A204.1 (cell line): Measurements from ENCODE around the gene POLR1A.

Experiments
- FAIRE-seq: peaks from 2 replicates; lab custom pipeline; 2012; peaks lifted over from hg19 to GRCh38; lab: Jason Lieb, UNC

The POLR1A gene

DNA sequence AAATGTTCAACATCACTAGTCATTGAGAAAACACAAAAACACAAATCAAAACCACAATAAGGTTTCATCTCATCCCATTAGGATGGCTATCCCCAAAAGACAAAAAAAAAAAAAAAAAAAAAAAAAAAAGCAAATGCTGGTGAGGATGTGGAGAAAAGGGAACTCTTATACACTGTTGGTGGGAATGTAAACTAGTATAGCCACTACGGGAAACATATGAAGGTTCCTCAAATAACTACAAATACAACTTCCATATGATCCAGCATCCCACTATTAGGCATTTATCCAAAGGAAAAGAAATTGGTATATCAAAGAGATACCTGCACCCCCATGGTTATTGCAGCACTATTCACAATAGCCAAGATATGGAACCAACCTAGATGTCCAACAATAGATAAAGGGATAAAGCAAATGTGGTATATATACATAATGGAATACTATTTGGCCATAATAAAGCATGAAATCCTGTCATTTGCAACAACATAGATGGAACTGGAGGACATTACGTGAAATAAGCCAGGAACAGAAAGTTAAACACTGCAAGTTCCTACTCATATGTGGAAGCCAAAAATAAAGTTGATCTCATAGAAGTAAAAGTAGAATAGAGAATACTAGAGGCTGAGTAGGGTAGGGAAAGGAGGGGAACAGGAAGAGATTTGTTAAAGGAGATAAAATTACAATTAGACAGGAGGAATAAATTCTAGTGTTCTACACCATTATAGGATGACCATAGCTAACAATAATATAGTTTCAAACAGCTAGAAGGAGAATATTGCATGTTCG is 8.4 kb downstream of the POLR1A start:
- no peak for FAIRE-seq

GRCh38 chr2:86094229-86094628 is 11.5 kb downstream of the POLR1A start:
- FAIRE-seq: no peak

DNA sequence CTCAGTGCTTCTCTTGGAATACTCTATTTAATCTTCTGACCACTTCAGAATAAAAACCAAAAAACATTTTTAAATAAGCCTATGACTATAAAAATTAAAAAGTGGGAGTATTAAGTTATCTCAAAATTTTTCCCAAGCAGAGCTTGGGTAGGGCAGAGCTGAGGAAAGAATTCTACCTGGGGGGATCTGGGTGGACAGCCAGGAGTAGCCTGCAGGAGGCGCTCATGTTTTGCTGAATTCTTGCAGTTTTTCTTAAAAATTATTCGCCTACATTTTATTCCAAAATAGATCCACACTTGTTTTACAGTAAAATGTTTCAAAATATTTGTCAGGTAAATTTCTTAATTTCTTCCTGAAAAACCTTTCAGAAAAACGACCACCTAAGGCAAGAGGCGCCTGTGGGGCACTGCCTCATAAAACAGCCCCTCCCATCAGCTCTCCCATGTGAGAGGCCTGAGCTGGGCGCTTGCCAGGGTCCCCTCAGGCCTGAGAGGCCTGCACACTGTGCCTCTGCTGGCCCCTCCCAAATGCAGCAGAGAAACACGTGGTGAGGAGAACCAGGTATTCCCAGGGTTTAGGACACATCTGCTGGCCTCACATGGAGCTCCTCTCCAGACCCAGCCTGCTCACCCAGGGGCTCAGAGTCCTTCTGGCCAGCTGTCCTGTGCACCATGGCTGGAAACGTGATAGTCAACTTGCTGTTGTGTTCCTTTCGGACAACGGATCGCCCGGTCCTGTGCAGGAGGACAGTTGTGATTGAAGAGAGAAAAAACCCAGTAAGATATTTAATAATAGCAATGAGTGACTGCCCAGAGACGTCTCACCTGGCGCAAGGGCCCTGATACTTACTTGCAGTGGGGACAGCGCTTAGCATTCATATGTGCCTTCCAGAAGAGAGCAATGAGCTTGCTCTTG is 17.5 kb downstream of the POLR1A start:
- no peak for FAIRE-seq

DNA sequence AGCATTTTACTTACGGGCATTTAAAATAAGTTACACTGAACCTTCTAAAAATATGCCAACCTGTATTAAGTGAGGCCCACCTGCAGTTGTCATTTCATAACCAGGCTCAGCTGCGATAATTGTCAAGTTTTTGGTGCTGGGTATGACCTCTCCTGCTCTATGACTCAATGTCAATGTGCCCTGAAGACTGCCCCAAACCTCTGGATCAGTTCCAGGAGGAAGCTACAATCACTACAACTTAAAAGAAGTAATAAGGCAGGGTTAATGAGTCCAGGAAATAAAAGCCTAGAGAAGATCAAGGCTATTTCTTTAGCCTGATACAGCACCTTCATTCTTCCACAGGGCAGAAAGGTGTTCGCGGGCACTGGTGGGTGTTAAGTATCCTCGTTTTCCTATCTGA is 22.9 kb downstream of the POLR1A start:
- no peak for FAIRE-seq

- no peak for FAIRE-seq
Measured at GRCh38 chr2:86081724-86082123, 24.0 kb downstream of the POLR1A start.

- no peak for FAIRE-seq
Measured at GRCh38 chr2:86079981-86080911, 25.4 kb downstream of the POLR1A start.

DNA sequence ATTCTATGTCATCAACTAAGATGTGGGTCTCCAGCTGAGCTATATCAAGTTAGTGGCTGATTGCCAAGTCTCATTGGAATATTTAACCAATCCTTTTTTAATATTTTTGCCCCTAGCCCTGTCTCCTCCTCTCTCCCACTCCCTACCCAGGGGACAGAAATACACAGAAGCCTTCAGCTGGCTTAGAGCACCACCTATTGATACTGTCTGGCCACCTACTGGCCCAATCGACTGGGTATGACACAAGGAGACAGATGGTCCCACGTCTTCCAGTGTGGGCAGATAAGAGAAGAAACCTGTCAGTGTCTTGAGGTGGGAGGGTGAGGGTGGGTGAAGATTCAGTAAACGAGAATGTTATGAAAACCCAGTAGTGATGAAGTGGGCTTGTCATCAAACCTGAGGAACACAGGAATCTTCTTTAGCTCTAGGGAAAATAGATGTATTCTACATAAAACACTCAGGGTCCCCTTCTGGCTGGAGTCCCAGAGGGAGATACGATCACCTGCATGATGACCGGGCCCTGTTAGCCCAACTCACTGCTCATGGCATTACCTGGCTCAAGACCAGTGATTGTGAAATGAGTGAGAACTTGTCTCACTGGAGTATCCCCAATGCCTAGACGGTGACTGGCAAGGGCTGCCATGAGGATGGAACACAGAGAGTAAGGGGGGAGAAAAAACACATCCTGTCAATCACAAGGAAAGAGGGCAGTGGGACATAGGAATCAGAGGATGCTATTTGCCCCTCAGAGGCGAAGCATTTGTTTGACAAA is 26.7 kb downstream of the POLR1A start:
- no peak for FAIRE-seq

DNA sequence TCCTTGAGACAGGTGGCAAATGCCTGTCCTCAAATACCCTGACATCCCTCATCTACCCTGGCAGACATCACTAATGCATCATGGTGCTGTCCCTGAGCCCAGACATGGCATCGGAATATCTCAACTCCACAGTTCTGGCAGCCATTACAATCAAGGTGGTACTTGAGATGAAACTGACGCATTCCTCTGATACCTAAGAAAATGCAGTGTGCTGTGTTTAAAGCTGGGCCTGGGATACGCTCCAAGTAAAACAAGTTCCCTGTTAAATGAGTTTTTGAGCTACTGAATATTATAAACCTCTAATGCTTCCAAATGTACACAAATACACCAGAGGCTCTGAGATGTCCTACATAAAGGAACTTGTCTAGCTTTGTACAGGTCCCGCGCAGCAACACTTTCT is 29.8 kb downstream of the POLR1A start:
- no peak for FAIRE-seq

- no peak for FAIRE-seq
Measured at GRCh38 chr2:86074811-86075210, 30.9 kb downstream of the POLR1A start.

- no peak for FAIRE-seq
Measured at GRCh38 chr2:86074256-86074655, 31.4 kb downstream of the POLR1A start.

- FAIRE-seq: no peak
Measured at GRCh38 chr2:86073225-86073624, 32.5 kb downstream of the POLR1A start.

DNA sequence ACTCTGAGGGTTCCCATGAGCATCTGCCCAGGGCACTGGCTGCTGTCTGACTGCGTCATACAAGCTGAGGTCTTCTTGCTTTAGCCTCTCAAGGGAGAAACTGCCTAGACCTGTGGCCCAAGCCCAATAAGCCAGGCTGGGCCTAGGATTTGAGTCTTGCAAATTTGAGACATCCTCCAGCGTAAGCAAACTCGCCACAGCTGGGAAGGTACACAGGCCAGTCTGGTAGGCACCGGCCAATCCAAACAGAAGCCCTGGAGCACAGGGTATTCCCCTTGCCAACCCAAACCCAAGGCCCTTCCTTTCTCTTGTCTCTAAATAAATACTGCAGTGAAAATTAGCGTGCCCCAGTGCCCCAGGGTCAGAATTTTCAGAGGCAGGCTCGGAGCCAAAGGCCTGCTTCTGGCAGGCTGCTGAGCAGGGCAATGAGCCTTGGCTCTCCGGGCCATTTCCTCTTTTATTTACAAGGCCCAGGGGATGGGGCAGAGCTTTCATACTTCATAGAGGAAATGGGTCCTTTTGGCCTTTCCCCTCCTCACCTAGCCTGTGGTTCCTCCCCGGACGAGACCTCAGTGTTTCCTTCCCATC is 33.3 kb downstream of the POLR1A start:
- FAIRE-seq: no peak

GRCh38 chr2:86070868-86071267 is 34.8 kb downstream of the POLR1A start:
- no peak for FAIRE-seq

GRCh38 chr2:86069783-86070339 is 35.8 kb downstream of the POLR1A start:
- FAIRE-seq: no peak

DNA sequence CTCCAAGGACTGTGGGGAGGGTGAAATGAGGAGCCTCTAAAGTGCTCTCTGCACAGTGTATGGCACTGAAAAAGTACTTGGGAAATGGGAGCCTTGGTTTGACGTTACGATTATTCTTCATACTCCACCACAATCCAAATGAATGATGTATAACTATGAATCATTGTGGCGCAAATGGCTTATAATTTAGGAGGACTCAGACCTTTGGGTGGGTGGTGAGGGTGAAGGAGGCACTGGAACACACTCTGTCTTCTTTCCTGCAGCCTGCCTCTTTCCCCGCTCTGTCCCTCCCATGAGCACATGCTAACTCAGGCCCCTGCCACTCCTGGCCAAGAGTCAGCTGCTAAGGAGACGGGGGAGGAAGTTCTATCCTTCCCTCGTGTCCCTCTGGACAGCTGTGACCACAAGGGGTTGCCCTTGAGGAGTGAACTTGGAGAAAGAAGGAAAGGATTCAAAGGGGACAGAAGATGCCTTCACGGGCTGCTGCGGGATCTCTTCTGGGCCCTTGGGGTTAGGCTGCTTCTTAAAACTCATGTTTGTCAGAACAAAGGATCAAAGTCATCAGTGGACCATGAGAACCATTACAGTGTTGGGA is 36.5 kb downstream of the POLR1A start:
- FAIRE-seq: no peak

DNA sequence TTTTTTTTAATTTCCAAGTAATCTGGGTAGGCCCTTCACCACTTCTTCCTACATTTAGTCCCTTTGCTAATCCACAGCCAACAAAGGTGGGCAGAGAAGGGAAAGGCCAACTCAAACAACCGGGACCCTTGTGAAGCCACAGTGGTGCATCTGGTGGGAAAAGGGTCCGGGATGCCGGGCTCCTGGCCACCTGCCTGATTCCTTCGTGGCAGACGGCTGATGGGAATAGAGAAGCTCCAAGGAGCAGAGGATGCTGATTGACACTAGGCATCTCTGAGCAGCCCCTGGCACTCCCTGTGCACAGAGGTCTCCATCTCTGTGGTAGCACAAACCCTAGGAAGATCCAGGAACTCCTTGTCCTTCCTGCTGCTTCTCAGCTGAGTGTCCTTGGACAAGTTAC is 37.0 kb downstream of the POLR1A start:
- no peak for FAIRE-seq

GRCh38 chr2:86068136-86068588 is 37.5 kb downstream of the POLR1A start:
- no peak for FAIRE-seq

GRCh38 chr2:86066915-86067314 is 38.8 kb downstream of the POLR1A start:
- FAIRE-seq: no peak

DNA sequence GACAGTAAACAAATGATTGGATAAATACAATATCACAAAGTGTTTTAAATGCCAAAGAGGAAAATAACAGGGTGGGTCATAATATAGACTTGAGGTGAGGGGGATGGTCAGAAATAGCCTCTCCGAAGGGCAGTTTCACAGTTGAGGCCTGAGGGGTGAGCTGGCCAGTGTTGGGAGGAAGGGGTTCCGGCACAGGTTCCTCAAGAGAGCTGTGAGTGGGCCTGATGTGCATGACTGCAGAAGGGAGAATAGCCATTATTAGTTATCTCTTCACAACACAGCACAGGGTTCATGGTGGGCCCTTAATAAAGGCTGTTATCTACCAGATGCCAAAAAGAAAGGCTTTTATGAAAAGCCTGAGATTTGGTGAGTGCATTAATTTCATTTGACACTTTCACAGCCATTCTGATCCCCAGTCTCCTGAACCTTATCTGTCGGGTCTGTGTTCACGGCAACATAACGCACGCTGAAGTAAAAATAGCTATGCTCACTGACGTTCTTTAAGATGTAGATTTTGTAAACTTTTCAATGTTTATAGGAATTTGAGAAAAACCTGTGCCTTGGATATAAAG is 39.6 kb downstream of the POLR1A start:
- FAIRE-seq: no peak

DNA sequence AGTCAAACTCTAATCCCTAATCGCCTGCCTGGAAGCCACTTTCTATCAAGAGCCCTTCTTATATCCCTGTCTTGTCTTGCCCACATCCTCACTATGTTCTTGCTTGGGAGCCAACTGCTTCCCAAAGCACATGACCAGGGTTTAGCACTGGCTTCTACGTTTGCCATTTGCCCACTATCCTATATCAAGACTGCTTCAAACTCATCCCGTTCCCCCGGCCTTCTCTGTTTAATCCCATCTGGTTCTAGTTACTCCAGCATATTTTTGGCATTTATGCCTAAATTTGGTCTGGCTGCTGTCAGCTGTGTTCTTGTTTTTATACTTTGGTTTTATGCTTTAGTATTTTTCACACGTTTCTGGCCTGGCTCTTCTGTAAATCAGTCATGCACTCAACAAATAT is 40.2 kb downstream of the POLR1A start:
- no peak for FAIRE-seq
